SU-DHL-6 (cell line): ENCODE data around the gene PCK2.

ENCODE experiments used
- H2AFZ ChIP-seq: fragments of 200-600 bp; sonication (generic); 2 replicates; pipeline ENCODE4 v1.6.1; 2014; ENCODE audit warnings: low read depth, mild to moderate bottlenecking, moderate library complexity, mixed read lengths, antibody characterized with exemption, low read length; ENCODE audit not compliant: severe bottlenecking
- H3F3A ChIP-seq: fragments of 200-600 bp; shearing (Covaris generic); 2 replicates; pipeline ENCODE4 v1.6.0; 2016; ENCODE audit warnings: antibody characterized with exemption, mild to moderate bottlenecking; ENCODE audit not compliant: insufficient read depth
- H3K27ac ChIP-seq: fragments of 200-600 bp; sonication (generic); 2 replicates; pipeline ENCODE4 v1.5.1; 2016; ENCODE audit warnings: low read depth, mild to moderate bottlenecking, low read length, moderate library complexity, mixed read lengths
- H3K27me3 ChIP-seq: fragments of 200-600 bp; sonication (generic), shearing (Covaris generic); 2 replicates; pipeline ENCODE4 v1.6.0; 2014; ENCODE audit warnings: mild to moderate bottlenecking, low read length
- H3K36me3 ChIP-seq: fragments of 200-600 bp; sonication (generic); 2 replicates; pipeline ENCODE4 v1.6.1; 2014; ENCODE audit warnings: mild to moderate bottlenecking, low read length, mixed read lengths
- H3K4me2 ChIP-seq: fragments of 300-600, 200-600 bp; shearing (Covaris generic), sonication (generic); 2 replicates; pipeline ENCODE4 v1.6.0; 2014; ENCODE audit warnings: low read length, low read depth, mild to moderate bottlenecking; ENCODE audit not compliant: poor library complexity, severe bottlenecking
- H3K4me3 ChIP-seq: fragments of 200-600 bp; sonication (generic); 2 replicates; pipeline ENCODE4 v1.5.1; 2014; ENCODE audit warnings: antibody characterized with exemption, low read length, mild to moderate bottlenecking, mixed read lengths; ENCODE audit not compliant: insufficient read depth, poor library complexity, severe bottlenecking
- H3K79me2 ChIP-seq: fragments of 200-600 bp; sonication (generic); 2 replicates; pipeline ENCODE4 v1.6.1; 2014; ENCODE audit warnings: mild to moderate bottlenecking, low read length, moderate library complexity; ENCODE audit not compliant: insufficient read depth
- H3K9ac ChIP-seq: fragments of 200-600 bp; sonication (generic); 2 replicates; pipeline ENCODE4 v1.7.0; 2014; ENCODE audit warnings: mild to moderate bottlenecking, low read length
- H3K9me2 ChIP-seq: fragments of 200-600 bp; sonication (generic); replicated peaks from 2 replicates; pipeline ENCODE4 v1.6.1; 2014; ENCODE audit warnings: low read length; ENCODE audit not compliant: insufficient read depth
- H3K9me3 ChIP-seq: fragments of 200-600 bp; sonication (generic); 2 replicates; pipeline ENCODE4 v1.6.1; 2014; ENCODE audit warnings: low read length, mixed read lengths; ENCODE audit not compliant: insufficient read depth
- H4K20me1 ChIP-seq: fragments of 200-600 bp; sonication (generic); 2 replicates; pipeline ENCODE4 v1.6.1; 2014; ENCODE audit warnings: low read depth, mild to moderate bottlenecking, antibody characterized with exemption, low read length, moderate library complexity, mixed read lengths
- EZH2phosphoT487 ChIP-seq: fragments of 200-600 bp; sonication (generic), shearing (Covaris generic); conservative IDR thresholded peaks from 2 replicates; pipeline ENCODE4 v1.6.1; 2018; ENCODE audit warnings: mild to moderate bottlenecking, antibody characterized with exemption, low read length, moderate library complexity, mixed read lengths
- TF ChIP-seq, protein P1 (sequence below): fragments of 200-600 bp; sonication (generic); IDR thresholded peaks from one replicate; pipeline ENCODE4 v1.5.1; 2017; ENCODE audit warnings: antibody characterized with exemption, mild to moderate bottlenecking, low read length, moderate library complexity; ENCODE audit not compliant: insufficient read depth, poor library complexity, severe bottlenecking

PCK2 gene

DNA sequence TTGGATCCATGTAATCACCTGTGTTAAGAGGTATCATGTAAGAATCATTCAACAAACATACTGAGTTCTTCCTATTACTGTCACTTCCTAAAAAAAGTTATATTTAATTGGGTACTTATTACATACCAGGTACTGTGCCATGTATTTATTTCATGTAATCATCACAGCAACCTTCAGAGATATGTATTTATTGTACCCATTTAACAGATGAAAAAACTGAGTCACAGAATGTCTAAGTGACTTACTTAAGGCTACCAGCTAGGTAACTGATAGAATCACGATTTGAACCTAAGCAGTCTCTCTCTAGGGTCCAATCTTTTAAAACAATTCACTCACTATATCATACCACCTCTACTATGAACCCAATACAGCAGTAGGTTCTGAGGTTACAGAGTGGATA is 50.3 kb downstream of the PCK2 start:
- H3K9me2 ChIP-seq, result no peaks in the 10 kb centered on the region
- H4K20me1 ChIP-seq, result no peaks in the 10 kb centered on the region
- H3F3A ChIP-seq, result peaks cover 15% of the 10 kb centered on the region
- H3K36me3 ChIP-seq, result 0 out of 2 replicates have a peak, but pooled peaks cover 6% of the 10 kb centered on the region
- peaks cover 38% of the 10 kb centered on the region for H3K79me2 ChIP-seq
- H3K27me3 ChIP-seq, result no peaks in the 10 kb centered on the region
- no peak overlapping the region for H3K27ac ChIP-seq
- no peak for TF ChIP-seq EZH2phosphoT487
- TF ChIP-seq, protein P1, sequence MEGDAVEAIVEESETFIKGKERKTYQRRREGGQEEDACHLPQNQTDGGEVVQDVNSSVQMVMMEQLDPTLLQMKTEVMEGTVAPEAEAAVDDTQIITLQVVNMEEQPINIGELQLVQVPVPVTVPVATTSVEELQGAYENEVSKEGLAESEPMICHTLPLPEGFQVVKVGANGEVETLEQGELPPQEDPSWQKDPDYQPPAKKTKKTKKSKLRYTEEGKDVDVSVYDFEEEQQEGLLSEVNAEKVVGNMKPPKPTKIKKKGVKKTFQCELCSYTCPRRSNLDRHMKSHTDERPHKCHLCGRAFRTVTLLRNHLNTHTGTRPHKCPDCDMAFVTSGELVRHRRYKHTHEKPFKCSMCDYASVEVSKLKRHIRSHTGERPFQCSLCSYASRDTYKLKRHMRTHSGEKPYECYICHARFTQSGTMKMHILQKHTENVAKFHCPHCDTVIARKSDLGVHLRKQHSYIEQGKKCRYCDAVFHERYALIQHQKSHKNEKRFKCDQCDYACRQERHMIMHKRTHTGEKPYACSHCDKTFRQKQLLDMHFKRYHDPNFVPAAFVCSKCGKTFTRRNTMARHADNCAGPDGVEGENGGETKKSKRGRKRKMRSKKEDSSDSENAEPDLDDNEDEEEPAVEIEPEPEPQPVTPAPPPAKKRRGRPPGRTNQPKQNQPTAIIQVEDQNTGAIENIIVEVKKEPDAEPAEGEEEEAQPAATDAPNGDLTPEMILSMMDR, result no peak
- no peak overlapping the region for H3K4me3 ChIP-seq
- H2AFZ ChIP-seq, result no peak overlapping the region
- H3K4me2 ChIP-seq, result no peak overlapping the region
- H3K9ac ChIP-seq, result no peak overlapping the region
- no peaks in the 10 kb centered on the region for H3K9me3 ChIP-seq

DNA sequence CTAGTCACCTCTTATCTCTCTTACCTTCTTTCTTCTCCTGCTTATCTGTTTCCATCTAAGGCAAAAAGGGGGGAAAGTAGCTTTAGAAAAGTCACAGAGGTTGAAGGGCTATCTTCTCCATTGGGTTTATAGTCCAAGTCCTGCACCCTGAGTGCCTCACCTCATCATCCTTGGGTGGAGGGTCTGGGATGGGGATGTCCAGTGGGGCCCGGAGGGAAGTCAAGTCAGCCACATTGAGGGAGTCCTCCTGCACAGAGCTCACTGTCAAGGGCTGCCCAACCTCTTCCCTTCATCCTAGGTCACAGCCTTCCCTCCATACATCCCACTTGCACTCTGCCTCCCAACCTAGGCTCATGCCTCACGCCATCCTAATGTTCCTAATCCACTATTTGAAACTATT is 51.1 kb downstream of the PCK2 start:
- H3K27me3 ChIP-seq, result no peaks in the 10 kb centered on the region
- peaks cover 10% of the 10 kb centered on the region; the same call in 1 of the 2 replicates for H3F3A ChIP-seq
- no peaks in the 10 kb centered on the region for H4K20me1 ChIP-seq
- H3K4me3 ChIP-seq, result peak overlapping the region; percentile 95
- TF ChIP-seq EZH2phosphoT487, result no peak
- TF ChIP-seq, protein P1, result no peak
- peak overlapping the region; percentile 91 for H3K9ac ChIP-seq
- peaks cover 34% of the 10 kb centered on the region for H3K79me2 ChIP-seq
- H2AFZ ChIP-seq, result no peak overlapping the region
- H3K4me2 ChIP-seq, result peak overlapping the region; percentile 96
- no peaks in the 10 kb centered on the region for H3K9me2 ChIP-seq
- no peak overlapping the region for H3K27ac ChIP-seq
- H3K9me3 ChIP-seq, result no peaks in the 10 kb centered on the region
- 0 out of 2 replicates have a peak, but pooled peaks cover 6% of the 10 kb centered on the region for H3K36me3 ChIP-seq

DNA sequence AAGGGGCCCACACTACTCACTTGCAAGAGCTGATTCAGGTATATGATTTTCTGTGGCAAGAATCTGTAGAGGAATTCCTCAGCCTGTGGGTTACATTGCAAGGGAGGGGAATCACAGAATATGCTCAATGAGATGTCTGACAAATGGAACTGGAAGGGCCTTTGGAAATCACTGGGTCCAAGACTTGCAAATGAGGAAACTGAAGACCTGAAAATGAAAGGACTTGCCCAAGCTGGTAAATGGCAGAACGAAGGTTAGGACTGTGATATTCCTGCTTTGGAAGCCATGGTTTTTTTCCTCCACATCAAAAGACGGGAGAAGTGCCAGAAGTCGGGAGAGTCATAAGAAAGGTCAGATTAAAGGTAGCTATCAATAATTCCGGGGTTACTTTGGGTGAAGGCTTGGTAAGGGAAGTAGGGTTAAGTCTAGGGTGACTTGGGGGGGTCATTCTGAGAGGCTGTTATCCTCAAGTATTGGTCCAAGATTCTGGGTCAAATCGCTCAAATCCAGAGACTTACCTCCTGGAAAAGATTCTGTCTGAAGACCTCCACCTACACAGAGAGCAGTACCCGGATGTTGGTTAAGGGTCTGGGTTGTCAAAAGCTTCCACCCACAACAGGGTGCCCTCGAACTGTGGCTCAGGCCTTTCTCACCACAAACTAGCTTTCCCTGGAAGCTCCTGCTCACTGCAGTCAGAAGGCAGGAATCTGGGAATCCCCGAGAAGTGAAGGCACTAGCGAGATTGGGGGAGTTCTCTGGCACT is 51.8 kb downstream of the PCK2 start:
- Histone ChIP-seq H3K36me3 (0 out of 2 replicates have a peak, but pooled peaks cover 6% of the 10 kb centered on the region), H4K20me1 (no peaks in the 10 kb centered on the region), H3K9ac (peak overlapping the region; percentile 91), H3F3A (peaks cover 10% of the 10 kb centered on the region; the same call in 1 of the 2 replicates), H3K27ac (peak overlapping the region; percentile 81), H3K9me3 (no peaks in the 10 kb centered on the region), H2AFZ (peak overlapping the region; percentile 25), H3K9me2 (no peaks in the 10 kb centered on the region), H3K79me2 (peaks cover 27% of the 10 kb centered on the region), H3K4me3 (peak overlapping the region; percentile 95), H3K27me3 (no peaks in the 10 kb centered on the region), H3K4me2 (peak overlapping the region; percentile 96)
- TF ChIP-seq EZH2phosphoT487, result no peak
- TF ChIP-seq, protein P1, result no peak
